PC-3 (cell line): ENCODE measurements around the gene SERPINC1.

ENCODE experiments used
- EZH2 ChIP-seq: fragments of 300-600 bp; sonication (generic); IDR thresholded peaks from one replicate; pipeline ENCODE4 v1.6.1; 2017; ENCODE audit warnings: antibody characterized with exemption, mild to moderate bottlenecking, low read length; ENCODE audit not compliant: unreplicated experiment
- EZH2phosphoT487 ChIP-seq: fragments of 300-600 bp; sonication (generic); IDR thresholded peaks from 2 replicates; pipeline ENCODE4 v1.6.1; 2018; ENCODE audit warnings: mild to moderate bottlenecking, antibody characterized with exemption, low read length, borderline replicate concordance
- TF ChIP-seq, protein P1 (sequence below): fragments of 300-600 bp; sonication (generic); conservative IDR thresholded peaks from 2 replicates; pipeline ENCODE4 v1.5.1; 2017; ENCODE audit warnings: antibody characterized with exemption, low read depth, mild to moderate bottlenecking, low read length

DNA sequence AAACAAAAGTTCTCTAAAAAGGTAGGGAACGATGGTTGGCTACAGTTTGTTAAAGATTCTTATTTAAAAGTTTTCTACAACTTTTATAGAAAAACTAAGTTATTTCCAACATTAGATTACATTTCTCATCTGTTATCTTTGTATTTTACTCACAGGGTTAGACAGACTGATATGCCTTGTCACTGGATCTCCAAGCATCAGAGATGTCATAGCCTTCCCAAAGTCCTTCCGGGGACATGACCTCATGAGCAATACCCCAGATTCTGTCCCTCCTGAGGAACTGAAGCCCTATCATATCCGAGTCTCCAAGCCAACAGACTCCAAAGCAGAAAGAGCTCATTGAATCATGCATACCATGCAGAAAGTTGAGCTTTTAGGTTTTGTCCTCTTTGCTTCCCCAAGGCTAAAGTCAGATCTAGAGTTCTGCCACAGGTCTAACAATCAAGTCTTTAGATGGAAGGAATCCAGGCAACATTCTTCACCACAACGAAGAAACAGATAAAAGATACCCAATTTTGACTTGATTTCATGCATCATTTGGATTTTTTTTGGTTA, 59.7 kb downstream of the SERPINC1 start:
- TF ChIP-seq, protein P1, sequence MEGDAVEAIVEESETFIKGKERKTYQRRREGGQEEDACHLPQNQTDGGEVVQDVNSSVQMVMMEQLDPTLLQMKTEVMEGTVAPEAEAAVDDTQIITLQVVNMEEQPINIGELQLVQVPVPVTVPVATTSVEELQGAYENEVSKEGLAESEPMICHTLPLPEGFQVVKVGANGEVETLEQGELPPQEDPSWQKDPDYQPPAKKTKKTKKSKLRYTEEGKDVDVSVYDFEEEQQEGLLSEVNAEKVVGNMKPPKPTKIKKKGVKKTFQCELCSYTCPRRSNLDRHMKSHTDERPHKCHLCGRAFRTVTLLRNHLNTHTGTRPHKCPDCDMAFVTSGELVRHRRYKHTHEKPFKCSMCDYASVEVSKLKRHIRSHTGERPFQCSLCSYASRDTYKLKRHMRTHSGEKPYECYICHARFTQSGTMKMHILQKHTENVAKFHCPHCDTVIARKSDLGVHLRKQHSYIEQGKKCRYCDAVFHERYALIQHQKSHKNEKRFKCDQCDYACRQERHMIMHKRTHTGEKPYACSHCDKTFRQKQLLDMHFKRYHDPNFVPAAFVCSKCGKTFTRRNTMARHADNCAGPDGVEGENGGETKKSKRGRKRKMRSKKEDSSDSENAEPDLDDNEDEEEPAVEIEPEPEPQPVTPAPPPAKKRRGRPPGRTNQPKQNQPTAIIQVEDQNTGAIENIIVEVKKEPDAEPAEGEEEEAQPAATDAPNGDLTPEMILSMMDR = no peak
- TF ChIP-seq EZH2 (no peak), EZH2phosphoT487 (no peak)
